Uterus (tissue), 2 donors: ENCODE results near the gene MYO9A.

Experiments used
- CTCF ChIP-seq, 4 experiments: fragments of 200-600 bp in 2 of 4; fragments of 450-650 bp in 2 of 4; sonication (generic) in 2 of 4; IDR thresholded peaks; one replicate each; pipeline ENCODE4 v1.5.1; 2016 to 2019; ENCODE audit warnings: antibody characterized with exemption in 4 of 4, mild to moderate bottlenecking in 2 of 4, moderate library complexity in 1 of 4
- POLR2A ChIP-seq, 2 donors: fragments of 450-650 bp; IDR thresholded peaks; one replicate each; pipeline ENCODE4 v1.6.1; 2016; ENCODE audit warnings: antibody characterized with exemption in 2 of 2, mild to moderate bottlenecking in 1 of 2, moderate library complexity in 1 of 2

- TF ChIP-seq CTCF (IDR thresholded peaks at IDR 0.05): no peak
- no peak for TF ChIP-seq POLR2A (IDR thresholded peaks at IDR 0.05)
These were observed 340.6 kb downstream of the MYO9A start for GRCh38 chr15:71777216-71777943.
